Esophagus muscularis mucosa (tissue), 4 donors: ENCODE measurements around the gene SLC39A11. TPM values are rescaled to one million over a fixed set of nuclear protein-coding genes. Genes with fewer than 3 reads are reported as not detected.

Experiments used
- DNase-seq: peaks from one replicate; pipeline ENCODE4 v3.0.0-alpha.2; 2017; ENCODE audit errors: extremely low spot score
- H3K27ac ChIP-seq, 4 donors: fragments of 200-600 bp; sonication (generic); replicated peaks in 1 of 4; 1 replicate in 3 of 4; 2 replicates in 1 of 4; pipeline ENCODE4 v1.5.1; 2016 to 2019; ENCODE audit warnings: mild to moderate bottlenecking in 1 of 4
- H3K27me3 ChIP-seq, 4 donors: fragments of 200-600 bp; sonication (generic); one replicate each; pipeline versions ENCODE4 v1.5.1 to v1.6.0; 2016 to 2019
- H3K36me3 ChIP-seq, 4 donors: fragments of 200-600 bp; sonication (generic); one replicate each; pipeline ENCODE4 v1.5.1; 2016 to 2019
- H3K4me1 ChIP-seq, 4 donors: fragments of 200-600 bp; sonication (generic); one replicate each; pipeline ENCODE4 v1.5.1; 2016 to 2019
- H3K4me3 ChIP-seq, 4 donors: fragments of 200-600 bp; sonication (generic); 1 replicate in 2 of 4; 2 replicates in 2 of 4; pipeline ENCODE4 v1.5.1; 2016 to 2019; ENCODE audit warnings: mild to moderate bottlenecking in 4 of 4, moderate library complexity in 1 of 4
- H3K9me3 ChIP-seq, 4 donors: fragments of 200-600 bp; sonication (generic); 1 replicate in 3 of 4; 2 replicates in 1 of 4; pipeline ENCODE4 v1.5.1; 2016 to 2019
- EP300 ChIP-seq: sonication (generic); formaldehyde crosslinking; IDR thresholded peaks from one replicate; pipeline ENCODE4 v1.6.1; 2017; ENCODE audit warnings: antibody characterized with exemption
- POLR2A ChIP-seq: fragments of 450-650 bp; IDR thresholded peaks from one replicate; pipeline ENCODE4 v1.6.1; 2017; ENCODE audit warnings: antibody characterized with exemption, moderate library complexity, mild to moderate bottlenecking, low read depth
- POLR2AphosphoS5 ChIP-seq, 2 donors: sonication (generic); formaldehyde crosslinking; IDR thresholded peaks; one replicate each; pipeline ENCODE4 v1.6.1; 2017; ENCODE audit warnings: antibody characterized with exemption in 2 of 2
- WGBS: methylation state at CpG from one replicate; pipeline ENCODE4 v1.1.5; 2018; 5-methylcytosine and 5-hydroxymethylcytosine counted together
- intact Hi-C: fragments of 100-400 bp; cut with DNase I; formaldehyde crosslinking; loops from one replicate; pipeline ENCODE4 v1.15.1; 2023
- total RNA-seq, 4 donors: library from RNA; depleted of rRNA; stranded (reverse); fragments of >200 nt; gene quantifications; one replicate each; pipeline versions ENCODE4 v1.1.0 to v1.2.1, GENCODE V29; 2016
- TF ChIP-seq, protein P1 (sequence below), 3 experiments: fragments of 200-600 bp in 2 of 3; fragments of 450-650 bp in 1 of 3; sonication (generic) in 2 of 3; IDR thresholded peaks; one replicate each; pipeline ENCODE4 v1.5.1; 2017 to 2019; ENCODE audit warnings: antibody characterized with exemption in 3 of 3, mild to moderate bottlenecking in 2 of 3, moderate library complexity in 1 of 3

Gene SLC39A11
- total RNA-seq, 4 donors from 2014 or later = 7.5 to 20.2 (median 18.4) TPM

DNA sequence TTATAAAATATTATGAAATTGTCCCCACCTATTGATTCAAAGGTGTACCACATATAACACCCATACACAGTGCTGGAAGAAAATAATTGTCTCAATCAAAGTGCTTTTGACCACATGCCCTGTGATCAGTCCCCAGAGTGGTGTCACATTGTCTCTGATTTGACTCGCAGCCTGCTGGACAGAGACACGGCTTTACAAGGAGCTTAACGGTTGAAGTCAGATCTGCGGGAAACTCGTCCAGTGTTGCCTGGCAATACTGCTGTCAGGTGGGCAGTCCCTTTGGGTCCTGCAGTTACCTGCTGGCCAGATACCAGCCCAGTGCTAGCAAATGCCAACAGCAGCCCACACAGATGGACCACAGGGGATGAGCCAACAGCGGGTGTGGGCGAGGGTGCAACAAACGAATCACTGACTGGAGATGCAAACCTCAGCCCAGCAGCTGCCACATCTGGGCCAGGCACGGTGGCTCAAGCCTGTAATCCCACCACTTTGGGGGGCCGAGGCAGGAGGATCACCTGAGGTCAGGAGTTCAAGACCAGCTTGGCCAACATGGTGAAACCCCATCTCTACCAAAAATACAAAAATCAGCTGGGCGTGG lies 46.2 kb upstream of the SLC39A11 start:
- no peak overlapping the region for H3K4me3 ChIP-seq
- DNase-seq = no peak
- no peaks in the 10 kb centered on the region for H3K4me1 ChIP-seq
- TF ChIP-seq, protein P1, sequence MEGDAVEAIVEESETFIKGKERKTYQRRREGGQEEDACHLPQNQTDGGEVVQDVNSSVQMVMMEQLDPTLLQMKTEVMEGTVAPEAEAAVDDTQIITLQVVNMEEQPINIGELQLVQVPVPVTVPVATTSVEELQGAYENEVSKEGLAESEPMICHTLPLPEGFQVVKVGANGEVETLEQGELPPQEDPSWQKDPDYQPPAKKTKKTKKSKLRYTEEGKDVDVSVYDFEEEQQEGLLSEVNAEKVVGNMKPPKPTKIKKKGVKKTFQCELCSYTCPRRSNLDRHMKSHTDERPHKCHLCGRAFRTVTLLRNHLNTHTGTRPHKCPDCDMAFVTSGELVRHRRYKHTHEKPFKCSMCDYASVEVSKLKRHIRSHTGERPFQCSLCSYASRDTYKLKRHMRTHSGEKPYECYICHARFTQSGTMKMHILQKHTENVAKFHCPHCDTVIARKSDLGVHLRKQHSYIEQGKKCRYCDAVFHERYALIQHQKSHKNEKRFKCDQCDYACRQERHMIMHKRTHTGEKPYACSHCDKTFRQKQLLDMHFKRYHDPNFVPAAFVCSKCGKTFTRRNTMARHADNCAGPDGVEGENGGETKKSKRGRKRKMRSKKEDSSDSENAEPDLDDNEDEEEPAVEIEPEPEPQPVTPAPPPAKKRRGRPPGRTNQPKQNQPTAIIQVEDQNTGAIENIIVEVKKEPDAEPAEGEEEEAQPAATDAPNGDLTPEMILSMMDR (IDR thresholded peaks at IDR 0.05) = no peak
- TF ChIP-seq EP300 = no peak
- TF ChIP-seq POLR2A = no peak
- no peak for TF ChIP-seq POLR2AphosphoS5 (IDR thresholded peaks at IDR 0.05)
- H3K27ac ChIP-seq = no peak overlapping the region
- H3K27me3 ChIP-seq = peaks cover 0 to 27% (median 0%) of the 10 kb centered on the region in 4 donors
- H3K36me3 ChIP-seq = no peaks in the 10 kb centered on the region
- H3K9me3 ChIP-seq = no peaks in the 10 kb centered on the region
- 69% methylated on average over 8 of the region's 11 CpGs for WGBS
- intact Hi-C loops = no loop called here

DNA sequence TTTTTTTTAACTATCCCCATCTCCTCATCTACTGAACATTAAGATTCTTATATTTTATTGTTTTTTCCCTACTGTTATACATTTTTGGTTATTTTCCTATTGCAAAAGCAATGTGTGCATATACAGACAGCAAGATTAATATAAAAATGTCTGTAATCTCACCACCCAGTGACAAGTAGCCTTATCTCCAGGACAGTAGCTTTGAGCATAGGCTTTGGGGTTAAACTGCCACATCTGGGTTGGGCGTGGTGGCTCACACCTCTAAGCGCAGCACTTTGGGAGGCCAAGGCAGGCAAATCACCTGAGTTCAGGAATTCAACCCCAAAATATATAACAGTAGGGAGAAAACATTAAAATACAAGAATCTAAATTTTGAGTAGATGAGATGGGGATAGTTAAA lies 44.9 kb upstream of the SLC39A11 start:
- Histone ChIP-seq H3K4me1 (no peaks in the 10 kb centered on the region), H3K36me3 (no peaks in the 10 kb centered on the region), H3K27me3 (peaks cover 0 to 27% (median 0%) of the 10 kb centered on the region in 4 donors), H3K4me3 (no peak overlapping the region), H3K27ac (no peak overlapping the region), H3K9me3 (no peaks in the 10 kb centered on the region)
- WGBS = 91% methylated on average over 2 of the region's 2 CpGs
- no peak for DNase-seq
- intact Hi-C loops = no loop called here
- no peak for TF ChIP-seq POLR2A
- no peak for TF ChIP-seq POLR2AphosphoS5 (IDR thresholded peaks at IDR 0.05)
- TF ChIP-seq, protein P1 (IDR thresholded peaks at IDR 0.05) = no peak
- no peak for TF ChIP-seq EP300

DNA sequence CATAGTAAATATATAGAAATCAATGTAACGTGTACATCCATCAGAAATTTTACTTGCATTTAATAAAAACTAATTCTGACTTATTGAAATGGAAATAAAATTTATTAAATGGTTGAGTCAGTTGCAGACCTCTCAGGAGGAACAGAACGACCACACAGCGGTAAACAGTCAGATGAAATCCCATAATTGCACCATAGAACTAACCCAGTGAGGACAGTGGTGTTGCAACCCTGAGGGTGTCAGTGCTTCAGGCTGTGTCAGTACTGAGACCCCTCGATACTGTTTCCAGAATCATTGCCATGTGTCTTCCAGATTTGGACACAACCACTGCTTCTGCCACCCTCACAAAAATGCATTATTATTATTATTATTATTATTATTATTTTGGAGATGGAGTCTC lies 43.3 kb upstream of the SLC39A11 start:
- Histone ChIP-seq H3K27ac (no peak overlapping the region), H3K27me3 (peaks cover 0 to 16% (median 0%) of the 10 kb centered on the region in 4 donors), H3K9me3 (no peaks in the 10 kb centered on the region), H3K36me3 (no peaks in the 10 kb centered on the region), H3K4me3 (no peak overlapping the region), H3K4me1 (no peaks in the 10 kb centered on the region)
- no peak for DNase-seq
- intact Hi-C loops = no loop called here
- TF ChIP-seq EP300 (no peak), POLR2A (no peak), POLR2AphosphoS5 (IDR thresholded peaks at IDR 0.05) (no peak)
- TF ChIP-seq, protein P1 (IDR thresholded peaks at IDR 0.05) = no peak
- WGBS = 90% methylated on average over 4 of the region's 4 CpGs

DNA sequence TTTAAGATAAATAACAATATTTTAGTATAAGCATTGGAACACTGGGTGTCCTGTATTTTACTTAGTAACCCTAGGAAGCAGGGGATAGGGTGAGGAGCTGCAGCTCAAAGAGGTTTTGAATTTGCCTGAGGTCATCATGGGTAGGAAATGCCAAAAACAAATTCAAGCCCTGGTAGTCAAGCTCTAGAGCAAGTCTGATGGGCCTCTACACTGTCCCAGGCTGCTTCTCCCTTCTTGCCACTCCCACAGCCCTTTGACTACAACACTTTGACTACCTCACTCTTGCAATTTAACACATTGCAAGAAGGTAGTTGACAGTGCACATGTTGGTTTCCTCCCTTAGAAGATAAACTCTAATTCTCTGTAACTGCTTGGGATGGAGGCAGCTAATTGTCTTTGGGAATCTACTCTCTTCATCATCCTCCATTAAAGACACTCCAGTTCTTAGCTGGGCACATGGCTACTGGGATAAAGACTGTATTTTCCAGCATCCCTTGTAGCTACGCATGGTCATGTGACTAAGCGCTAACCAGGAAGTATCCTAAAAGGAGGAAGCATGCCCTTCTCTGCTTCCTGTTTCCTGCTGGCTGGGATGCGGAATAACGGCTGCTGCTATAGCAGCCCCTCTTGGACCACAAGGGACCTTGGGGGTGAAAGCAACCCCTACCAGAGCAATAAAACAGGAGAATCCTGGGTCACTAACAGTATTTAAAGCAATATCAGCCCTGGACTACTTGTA lies 41.6 kb upstream of the SLC39A11 start:
- TF ChIP-seq, protein P1 (IDR thresholded peaks at IDR 0.05) = no peak
- TF ChIP-seq POLR2AphosphoS5 (IDR thresholded peaks at IDR 0.05) (no peak), POLR2A (no peak), EP300 (no peak)
- Histone ChIP-seq H3K4me3 (no peak overlapping the region), H3K9me3 (no peaks in the 10 kb centered on the region), H3K27ac (no peak overlapping the region), H3K27me3 (peaks cover 0 to 5% (median 0%) of the 10 kb centered on the region in 4 donors), H3K36me3 (no peaks in the 10 kb centered on the region), H3K4me1 (no peaks in the 10 kb centered on the region)
- intact Hi-C loops = no loop called here
- 49% methylated on average over 4 of the region's 4 CpGs for WGBS
- no peak for DNase-seq
